Spleen (tissue), 7 donors: ENCODE measurements around the gene PTPRN2.

Source experiments
- CTCF ChIP-seq, 11 experiments: fragments of 200-600 bp in 7 of 11; fragments of 450-650 bp in 4 of 11; sonication (generic) in 4 of 11; IDR thresholded peaks in 8 of 11; conservative IDR thresholded peaks in 3 of 11; 1 replicate in 7 of 11; 2 replicates in 4 of 11; pipeline versions ENCODE4 v1.4.0 to v1.8.0; 2016 to 2021; ENCODE audit warnings: antibody characterized with exemption in 11 of 11, inconsistent platforms in 4 of 11, mild to moderate bottlenecking in 1 of 11
- POLR2A ChIP-seq, 3 donors: fragments of 450-650 bp; IDR thresholded peaks; one replicate each; pipeline ENCODE4 v1.5.1; 2017; ENCODE audit warnings: antibody characterized with exemption in 3 of 3, mild to moderate bottlenecking in 1 of 3
- donor health status: DM: no; HTN: no; CAD: no; lungs with moderate emphysema.
- donor health status: DM: no; HTN: no; CAD: no.
- donor health status: DM: no; HTN: no; CAD: no.

- TF ChIP-seq CTCF (IDR thresholded peaks at IDR 0.05 in 8 of 11, conservative IDR thresholded peaks at IDR 0.05 in 3 of 11) (no peak), POLR2A (IDR thresholded peaks at IDR 0.05) (no peak)
Observed at GRCh38 chr7:157834501-157835163, 753.0 kb downstream of the PTPRN2 start.
